SK-N-SH (cell line): Measurements from ENCODE around the gene HM13. TPM values are rescaled to one million over a fixed set of nuclear protein-coding genes. Genes with fewer than 3 reads are reported as not detected.

Experiments
- CTCF ChIA-PET: fragments of 300-600, 350-600 bp; formaldehyde crosslinking; extraction: SDS; loops from one replicate; lab custom pipeline; 2021; lab: Yijun Ruan, JAX
- POLR2A ChIA-PET: fragments of 350-600 bp; sonication (Branson Sonifier 250); formaldehyde crosslinking; extraction: SDS; loops from one replicate; lab custom pipeline; 2020; ENCODE audit warnings: antibody characterized with exemption, inconsistent platforms; lab: Yijun Ruan, JAX
- DNase-seq: peaks from one replicate; pipeline ENCODE4 v3.0.0; 2012
- H2AFZ ChIP-seq: fragments of 200-600 bp; sonication (generic); 2 replicates; pipeline ENCODE4 v1.8.1; 2016; ENCODE audit warnings: antibody characterized with exemption, mild to moderate bottlenecking, low read depth
- H3F3A ChIP-seq: fragments of 200-600 bp; sonication (generic); replicated peaks from 2 replicates; pipeline ENCODE3; 2016; ENCODE audit warnings: antibody characterized with exemption, mild to moderate bottlenecking; ENCODE audit not compliant: insufficient read depth
- H3K27ac ChIP-seq, 2 experiments: fragments of 200-500 bp in 1 of 2; fragments of 200-600 bp in 1 of 2; sonication (Bioruptor generic) in 1 of 2; sonication (generic), shearing (Covaris generic) in 1 of 2; 2 replicates each; pipeline versions ENCODE4 v1.5.1 to v1.6.1; 2014 to 2016; ENCODE audit warnings: low read depth in 2 of 2, inconsistent platforms in 1 of 2, low read length in 1 of 2, mild to moderate bottlenecking in 1 of 2, mixed read lengths in 1 of 2
- H3K27me3 ChIP-seq: fragments of 200-600 bp; sonication (generic), shearing (Covaris generic); 2 replicates; pipeline ENCODE4 v1.6.1; 2016; ENCODE audit warnings: mixed run types; ENCODE audit not compliant: insufficient read depth
- H3K36me3 ChIP-seq, 2 experiments: fragments of 200-500 bp in 1 of 2; fragments of 200-600 bp in 1 of 2; sonication (Bioruptor generic) in 1 of 2; sonication (generic) in 1 of 2; replicated peaks in 1 of 2; 2 replicates each; pipeline versions ENCODE3 to v1.5.1; 2014 to 2016; ENCODE audit warnings: low read length in 1 of 2, mild to moderate bottlenecking in 1 of 2; ENCODE audit not compliant: insufficient read depth in 2 of 2, control insufficient read depth in 1 of 2
- H3K4me1 ChIP-seq, 2 experiments: fragments of 200-500 bp in 1 of 2; fragments of 200-600 bp in 1 of 2; sonication (Bioruptor generic) in 1 of 2; sonication (generic), shearing (Covaris generic) in 1 of 2; 2 replicates each; pipeline versions ENCODE4 v1.5.1 to v1.6.1; 2014 to 2016; ENCODE audit warnings: low read depth in 1 of 2, low read length in 1 of 2, mixed run types in 1 of 2; ENCODE audit not compliant: insufficient read depth in 2 of 2, control insufficient read depth in 1 of 2
- H3K4me2 ChIP-seq: fragments of 200-600 bp; sonication (generic), shearing (Covaris generic); 2 replicates; pipeline ENCODE4 v1.6.1; 2017; ENCODE audit warnings: mixed run types
- H3K4me3 ChIP-seq, 2 experiments: fragments of 200-500 bp in 1 of 2; fragments of 200-600 bp in 1 of 2; sonication (Bioruptor generic) in 1 of 2; sonication (generic), shearing (Covaris generic) in 1 of 2; 2 replicates each; pipeline versions ENCODE4 v1.5.1 to v1.8.1; 2014 to 2016; ENCODE audit warnings: low read depth in 2 of 2, inconsistent platforms in 1 of 2, low read length in 1 of 2, mild to moderate bottlenecking in 1 of 2, mixed read lengths in 1 of 2, moderate library complexity in 1 of 2
- H3K79me2 ChIP-seq: fragments of 200-600 bp; sonication (generic); 2 replicates; pipeline ENCODE4 v1.8.1; 2017; ENCODE audit warnings: mild to moderate bottlenecking; ENCODE audit not compliant: insufficient read depth
- H3K9ac ChIP-seq: fragments of 200-600 bp; sonication (generic); 2 replicates; pipeline ENCODE4 v1.6.1; 2017; ENCODE audit warnings: mixed run types
- H3K9me2 ChIP-seq: fragments of 200-600 bp; sonication (generic); 2 replicates; pipeline ENCODE4 v1.6.1; 2017; ENCODE audit warnings: mixed run types
- H3K9me3 ChIP-seq: fragments of 200-600 bp; sonication (generic); 2 replicates; pipeline ENCODE4 v1.6.1; 2017; ENCODE audit warnings: mixed run types, mild to moderate bottlenecking, moderate library complexity
- H4K20me1 ChIP-seq: fragments of 200-600 bp; sonication (generic); 2 replicates; pipeline ENCODE4 v1.6.1; 2017; ENCODE audit warnings: mild to moderate bottlenecking, mixed run types; ENCODE audit not compliant: insufficient read depth
- CHD2 ChIP-seq: fragments of 150-350 bp; IDR thresholded peaks from 2 replicates; pipeline ENCODE4 v1.6.1; 2018; ENCODE audit warnings: low read length; ENCODE audit not compliant: partially characterized antibody
- EP300 ChIP-seq, 2 experiments: IDR thresholded peaks; 2 replicates each; pipeline versions ENCODE4 v1.4.0 to v1.6.1; 2012; ENCODE audit warnings: borderline replicate concordance in 1 of 2, low read depth in 1 of 2, low read length in 1 of 2
- EZH2phosphoT487 ChIP-seq: fragments of 200-600 bp; sonication (generic); IDR thresholded peaks from 2 replicates; pipeline ENCODE4 v1.6.1; 2017; ENCODE audit warnings: low read depth, mixed run types, mild to moderate bottlenecking, antibody characterized with exemption, moderate library complexity, borderline replicate concordance
- FOSL2 ChIP-seq: IDR thresholded peaks from 2 replicates; pipeline ENCODE4 v1.4.0; 2012; ENCODE audit warnings: low read depth, mild to moderate bottlenecking, moderate library complexity, borderline replicate concordance
- FOXJ3 ChIP-seq: sonication (generic); formaldehyde crosslinking; IDR thresholded peaks from 2 replicates; pipeline ENCODE4 v1.5.1; 2020; ENCODE audit warnings: mild to moderate bottlenecking, missing genetic modification reagents
- NRF1 ChIP-seq: IDR thresholded peaks from 2 replicates; pipeline ENCODE4 v1.6.1; 2012; ENCODE audit warnings: low read depth, mild to moderate bottlenecking, low read length
- RAD21 ChIP-seq: IDR thresholded peaks from 2 replicates; pipeline ENCODE4 v1.6.1; 2012; ENCODE audit warnings: mild to moderate bottlenecking, low read length
- SIN3A ChIP-seq: IDR thresholded peaks from 2 replicates; pipeline ENCODE4 v1.6.1; 2012; ENCODE audit warnings: low read depth, mild to moderate bottlenecking, low read length, moderate library complexity, borderline replicate concordance
- SMC3 ChIP-seq: IDR thresholded peaks from 2 replicates; pipeline ENCODE4 v1.6.1; 2012; ENCODE audit warnings: low read depth, low read length, improper control_type of control experiment
- TAF1 ChIP-seq: IDR thresholded peaks from 2 replicates; pipeline ENCODE4 v1.6.1; 2012; ENCODE audit warnings: low read depth, mild to moderate bottlenecking, low read length, moderate library complexity, borderline replicate concordance
- WGBS: methylation state at CpG from one replicate; pipeline ENCODE4 v1.1.6; 2017; ENCODE audit warnings: low lambda C conversion rate; 5-methylcytosine and 5-hydroxymethylcytosine counted together
- polyA plus RNA-seq, 3 experiments: library from polyadenylated mRNA; depleted of rRNA; stranded (reverse); fragments of >200 nt; gene quantifications; 2 replicates each; pipeline ENCODE4 v1.2.3, GENCODE V29; 2012
- TF ChIP-seq, protein P1 (sequence below): IDR thresholded peaks from 2 replicates; pipeline ENCODE4 v1.6.1; 2012; ENCODE audit warnings: mild to moderate bottlenecking, low read depth, low read length, moderate library complexity
- TF ChIP-seq, protein P2 (sequence below): fragments of 200-600 bp; sonication (generic); IDR thresholded peaks from 2 replicates; pipeline ENCODE4 v1.6.1; 2017; ENCODE audit warnings: antibody characterized with exemption, mild to moderate bottlenecking, moderate library complexity
- TF ChIP-seq, protein P3 (sequence below): IDR thresholded peaks from 2 replicates; pipeline ENCODE4 v1.4.0; 2012; ENCODE audit warnings: low read depth, borderline replicate concordance
- TF ChIP-seq, protein P4 (sequence below): IDR thresholded peaks from 2 replicates; pipeline ENCODE4; 2012
- TF ChIP-seq, protein P5 (sequence below): IDR thresholded peaks from 2 replicates; pipeline ENCODE4 v1.4.0; 2012; ENCODE audit warnings: low read depth

HM13 gene
- polyA plus RNA-seq, 1 of the 3 experiments (the other 2 are of a cell fraction), result 160 TPM

DNA sequence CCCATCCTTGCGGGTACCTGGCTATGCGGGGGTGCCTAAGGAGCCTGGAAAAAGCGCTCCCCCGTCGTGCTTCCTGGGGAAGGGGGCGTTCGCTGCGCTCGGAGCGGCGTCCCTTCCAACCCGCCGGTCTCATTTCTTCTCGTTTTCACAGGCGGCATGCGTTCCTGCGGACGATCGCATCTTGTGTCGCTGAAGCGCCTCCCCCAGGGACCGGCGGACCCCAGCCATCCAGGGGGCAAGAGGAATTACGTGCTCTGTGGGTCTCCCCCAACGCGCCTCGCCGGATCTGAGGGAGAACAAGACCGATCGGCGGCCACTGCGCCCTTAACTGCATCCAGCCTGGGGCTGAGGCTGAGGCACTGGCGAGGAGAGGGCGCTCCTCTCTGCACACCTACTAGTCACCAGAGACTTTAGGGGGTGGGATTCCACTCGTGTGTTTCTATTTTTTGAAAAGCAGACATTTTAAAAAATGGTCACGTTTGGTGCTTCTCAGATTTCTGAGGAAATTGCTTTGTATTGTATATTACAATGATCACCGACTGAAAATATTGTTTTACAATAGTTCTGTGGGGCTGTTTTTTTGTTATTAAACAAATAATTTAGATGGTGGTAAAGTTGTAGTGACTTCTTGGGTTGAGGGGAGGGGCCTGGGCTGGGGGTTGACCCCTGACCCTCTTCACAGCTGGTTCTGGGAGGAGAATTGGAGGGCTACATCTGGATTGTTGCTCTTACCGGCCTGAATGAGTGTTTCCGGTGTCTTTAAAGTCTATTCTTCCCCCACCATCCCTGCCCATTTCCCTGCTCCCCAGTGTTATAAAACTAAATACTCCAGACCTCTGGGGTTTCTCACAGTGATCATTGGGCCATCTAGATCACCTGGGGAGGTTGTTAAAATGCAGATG lies 91.9 kb downstream of the HM13 start (continued):
- TF ChIP-seq FOSL2 (0 out of 2 replicates have a peak, but pooled peaks have one; percentile 1), EP300 (IDR thresholded peaks at IDR 0.05; ENCODE audit: borderline replicate concordance in 1 of 2, low read depth in 1 of 2, low read length in 1 of 2) (peak in 1 of 2 experiments; percentile 14; a peak in 1 of 4 replicates), SMC3 (no peak)
- TF ChIP-seq, protein P1, sequence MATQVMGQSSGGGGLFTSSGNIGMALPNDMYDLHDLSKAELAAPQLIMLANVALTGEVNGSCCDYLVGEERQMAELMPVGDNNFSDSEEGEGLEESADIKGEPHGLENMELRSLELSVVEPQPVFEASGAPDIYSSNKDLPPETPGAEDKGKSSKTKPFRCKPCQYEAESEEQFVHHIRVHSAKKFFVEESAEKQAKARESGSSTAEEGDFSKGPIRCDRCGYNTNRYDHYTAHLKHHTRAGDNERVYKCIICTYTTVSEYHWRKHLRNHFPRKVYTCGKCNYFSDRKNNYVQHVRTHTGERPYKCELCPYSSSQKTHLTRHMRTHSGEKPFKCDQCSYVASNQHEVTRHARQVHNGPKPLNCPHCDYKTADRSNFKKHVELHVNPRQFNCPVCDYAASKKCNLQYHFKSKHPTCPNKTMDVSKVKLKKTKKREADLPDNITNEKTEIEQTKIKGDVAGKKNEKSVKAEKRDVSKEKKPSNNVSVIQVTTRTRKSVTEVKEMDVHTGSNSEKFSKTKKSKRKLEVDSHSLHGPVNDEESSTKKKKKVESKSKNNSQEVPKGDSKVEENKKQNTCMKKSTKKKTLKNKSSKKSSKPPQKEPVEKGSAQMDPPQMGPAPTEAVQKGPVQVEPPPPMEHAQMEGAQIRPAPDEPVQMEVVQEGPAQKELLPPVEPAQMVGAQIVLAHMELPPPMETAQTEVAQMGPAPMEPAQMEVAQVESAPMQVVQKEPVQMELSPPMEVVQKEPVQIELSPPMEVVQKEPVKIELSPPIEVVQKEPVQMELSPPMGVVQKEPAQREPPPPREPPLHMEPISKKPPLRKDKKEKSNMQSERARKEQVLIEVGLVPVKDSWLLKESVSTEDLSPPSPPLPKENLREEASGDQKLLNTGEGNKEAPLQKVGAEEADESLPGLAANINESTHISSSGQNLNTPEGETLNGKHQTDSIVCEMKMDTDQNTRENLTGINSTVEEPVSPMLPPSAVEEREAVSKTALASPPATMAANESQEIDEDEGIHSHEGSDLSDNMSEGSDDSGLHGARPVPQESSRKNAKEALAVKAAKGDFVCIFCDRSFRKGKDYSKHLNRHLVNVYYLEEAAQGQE, result 0 out of 2 replicates have a peak, but pooled peaks have one; percentile 11

DNA sequence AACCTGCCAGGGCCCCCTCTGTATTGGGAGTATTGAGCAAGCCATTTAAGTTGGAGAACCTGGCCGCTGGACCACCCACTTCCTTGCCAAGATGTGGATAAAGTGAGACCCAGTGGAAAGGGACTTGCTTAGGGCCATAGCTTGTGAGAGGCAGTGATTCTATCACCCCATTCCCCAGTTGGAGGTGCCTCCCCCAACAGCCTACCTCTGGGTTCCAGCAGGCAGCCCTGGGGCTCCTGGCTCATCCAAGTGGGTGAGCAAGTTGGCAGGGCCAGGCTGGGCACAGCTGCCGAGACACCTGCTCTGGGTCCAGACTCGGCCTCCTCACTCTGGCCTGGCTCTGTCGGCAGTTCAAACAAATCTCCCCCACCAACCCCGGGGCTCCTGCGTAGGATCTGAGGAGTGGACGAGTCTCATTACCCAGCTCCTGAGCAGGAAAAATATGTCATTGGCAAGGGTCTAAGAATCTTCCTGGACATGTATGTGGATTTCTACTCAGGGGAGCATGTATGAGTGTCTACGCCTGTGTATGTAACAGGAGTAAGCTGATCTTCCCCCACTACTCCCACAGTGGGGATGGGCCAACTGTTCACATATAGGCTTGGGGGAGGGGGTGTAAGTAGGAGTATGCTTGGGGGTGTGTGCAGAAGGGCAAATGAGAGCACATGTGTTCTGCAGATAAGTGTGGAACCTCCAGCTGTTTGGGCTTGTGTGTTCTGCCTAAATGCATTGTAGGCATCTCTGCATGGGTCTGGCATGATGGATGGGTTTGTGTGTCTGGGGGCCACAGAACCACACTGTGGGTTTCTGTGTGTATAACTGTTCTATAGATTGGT lies 92.8 kb downstream of the HM13 start:
- Histone ChIP-seq H3K4me3 (peak overlapping the region; percentile 80 to 96), H3K9me2 (no peaks in the 10 kb centered on the region), H3K9me3 (no peaks in the 10 kb centered on the region), H3K4me2 (peak overlapping the region; percentile 91), H3K79me2 (peaks cover 42% of the 10 kb centered on the region), H3K9ac (peak overlapping the region; percentile 100), H3F3A (peaks cover 86% of the 10 kb centered on the region), H3K27me3 (no peaks in the 10 kb centered on the region), H4K20me1 (peaks cover 20% of the 10 kb centered on the region), H3K36me3 (peaks cover 0 to 18% of the 10 kb centered on the region in 2 experiments), H3K4me1 (peaks cover 28 to 37% of the 10 kb centered on the region in 2 experiments), H3K27ac (peak overlapping the region; percentile 90 to 100), H2AFZ (no peak overlapping the region)
- WGBS, result 0% methylated on average over 8 of the region's 8 CpGs
- peak; percentile 69 for DNase-seq
- CTCF ChIA-PET, result interaction anchor here (0.9 to 33.9 kb wide), 6 partner anchors 11 to 240 kb away, joined by 3 to 1802 read pairs (median 6); no protein-coding TSS in a partner anchor
- POLR2A ChIA-PET, result interaction anchor here (0.9 to 7.4 kb wide), 6 partner anchors 11 to 117 kb away, joined by 3 to 181 read pairs (median 4); no protein-coding TSS in a partner anchor
- TF ChIP-seq, protein P2, sequence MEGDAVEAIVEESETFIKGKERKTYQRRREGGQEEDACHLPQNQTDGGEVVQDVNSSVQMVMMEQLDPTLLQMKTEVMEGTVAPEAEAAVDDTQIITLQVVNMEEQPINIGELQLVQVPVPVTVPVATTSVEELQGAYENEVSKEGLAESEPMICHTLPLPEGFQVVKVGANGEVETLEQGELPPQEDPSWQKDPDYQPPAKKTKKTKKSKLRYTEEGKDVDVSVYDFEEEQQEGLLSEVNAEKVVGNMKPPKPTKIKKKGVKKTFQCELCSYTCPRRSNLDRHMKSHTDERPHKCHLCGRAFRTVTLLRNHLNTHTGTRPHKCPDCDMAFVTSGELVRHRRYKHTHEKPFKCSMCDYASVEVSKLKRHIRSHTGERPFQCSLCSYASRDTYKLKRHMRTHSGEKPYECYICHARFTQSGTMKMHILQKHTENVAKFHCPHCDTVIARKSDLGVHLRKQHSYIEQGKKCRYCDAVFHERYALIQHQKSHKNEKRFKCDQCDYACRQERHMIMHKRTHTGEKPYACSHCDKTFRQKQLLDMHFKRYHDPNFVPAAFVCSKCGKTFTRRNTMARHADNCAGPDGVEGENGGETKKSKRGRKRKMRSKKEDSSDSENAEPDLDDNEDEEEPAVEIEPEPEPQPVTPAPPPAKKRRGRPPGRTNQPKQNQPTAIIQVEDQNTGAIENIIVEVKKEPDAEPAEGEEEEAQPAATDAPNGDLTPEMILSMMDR, result no peak
- TF ChIP-seq TAF1 (peak; percentile 39; the same call in 1 of the 2 replicates), RAD21 (no peak), FOXJ3 (no peak), SIN3A (peak; percentile 95; the same call in 1 of the 2 replicates), EZH2phosphoT487 (no peak), NRF1 (no peak), CHD2 (peak; percentile 78)
- TF ChIP-seq, protein P3, sequence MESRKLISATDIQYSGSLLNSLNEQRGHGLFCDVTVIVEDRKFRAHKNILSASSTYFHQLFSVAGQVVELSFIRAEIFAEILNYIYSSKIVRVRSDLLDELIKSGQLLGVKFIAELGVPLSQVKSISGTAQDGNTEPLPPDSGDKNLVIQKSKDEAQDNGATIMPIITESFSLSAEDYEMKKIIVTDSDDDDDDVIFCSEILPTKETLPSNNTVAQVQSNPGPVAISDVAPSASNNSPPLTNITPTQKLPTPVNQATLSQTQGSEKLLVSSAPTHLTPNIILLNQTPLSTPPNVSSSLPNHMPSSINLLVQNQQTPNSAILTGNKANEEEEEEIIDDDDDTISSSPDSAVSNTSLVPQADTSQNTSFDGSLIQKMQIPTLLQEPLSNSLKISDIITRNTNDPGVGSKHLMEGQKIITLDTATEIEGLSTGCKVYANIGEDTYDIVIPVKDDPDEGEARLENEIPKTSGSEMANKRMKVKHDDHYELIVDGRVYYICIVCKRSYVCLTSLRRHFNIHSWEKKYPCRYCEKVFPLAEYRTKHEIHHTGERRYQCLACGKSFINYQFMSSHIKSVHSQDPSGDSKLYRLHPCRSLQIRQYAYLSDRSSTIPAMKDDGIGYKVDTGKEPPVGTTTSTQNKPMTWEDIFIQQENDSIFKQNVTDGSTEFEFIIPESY, result 0 out of 2 replicates have a peak, but pooled peaks have one; percentile 79
- TF ChIP-seq, protein P4, sequence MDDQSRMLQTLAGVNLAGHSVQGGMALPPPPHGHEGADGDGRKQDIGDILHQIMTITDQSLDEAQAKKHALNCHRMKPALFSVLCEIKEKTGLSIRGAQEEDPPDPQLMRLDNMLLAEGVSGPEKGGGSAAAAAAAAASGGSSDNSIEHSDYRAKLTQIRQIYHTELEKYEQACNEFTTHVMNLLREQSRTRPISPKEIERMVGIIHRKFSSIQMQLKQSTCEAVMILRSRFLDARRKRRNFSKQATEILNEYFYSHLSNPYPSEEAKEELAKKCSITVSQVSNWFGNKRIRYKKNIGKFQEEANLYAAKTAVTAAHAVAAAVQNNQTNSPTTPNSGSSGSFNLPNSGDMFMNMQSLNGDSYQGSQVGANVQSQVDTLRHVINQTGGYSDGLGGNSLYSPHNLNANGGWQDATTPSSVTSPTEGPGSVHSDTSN, result peak; percentile 72
- TF ChIP-seq, protein P5, sequence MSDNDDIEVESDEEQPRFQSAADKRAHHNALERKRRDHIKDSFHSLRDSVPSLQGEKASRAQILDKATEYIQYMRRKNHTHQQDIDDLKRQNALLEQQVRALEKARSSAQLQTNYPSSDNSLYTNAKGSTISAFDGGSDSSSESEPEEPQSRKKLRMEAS, result 0 out of 2 replicates have a peak, but pooled peaks have one; percentile 27
